Breast epithelium (tissue), 3 donors: ENCODE measurements around the gene AVPR2.

Source experiments
- CTCF ChIP-seq, 3 donors: fragments of 450-650 bp; IDR thresholded peaks; one replicate each; pipeline ENCODE4 v1.5.1; 2016 to 2017; ENCODE audit warnings: antibody characterized with exemption in 3 of 3, mild to moderate bottlenecking in 3 of 3, moderate library complexity in 3 of 3
- POLR2A ChIP-seq: fragments of 450-650 bp; IDR thresholded peaks from one replicate; pipeline ENCODE4 v1.6.1; 2016; ENCODE audit warnings: antibody characterized with exemption, mild to moderate bottlenecking, moderate library complexity
- POLR2AphosphoS5 ChIP-seq, 3 donors: sonication (generic); formaldehyde crosslinking; IDR thresholded peaks; one replicate each; pipeline ENCODE4 v1.6.1; 2017; ENCODE audit warnings: antibody characterized with exemption in 3 of 3

GRCh38 chrX:153867671-153868070 is 36.8 kb upstream of the AVPR2 start:
- TF ChIP-seq CTCF (IDR thresholded peaks at IDR 0.05) (no peak), POLR2A (no peak), POLR2AphosphoS5 (IDR thresholded peaks at IDR 0.05) (no peak)
